ENCODE measurements around the gene PEPD.

- TF ChIP-seq SP1 (IDR thresholded peaks at IDR 0.05) (no peak), SUZ12 (IDR thresholded peaks at IDR 0.05) (no peak), ZNF384 (IDR thresholded peaks at IDR 0.05) (no peak), FOXK2 (IDR thresholded peaks at IDR 0.05) (no peak)
These were observed 129.9 kb downstream of the PEPD start for GRCh38 chr19:33391631-33392249.

Measured in HEK293T (cell line).